ENCODE results near the gene ZNF197. TPM values are rescaled to one million over a fixed set of nuclear protein-coding genes. Genes with fewer than 3 reads are reported as not detected.

Gene ZNF197
- total and polyA plus RNA-seq, 2 of the 8 experiments (the other 6 are each of a cell fraction or from before 2014, with no cell fraction given), result 3.9 to 16.8 TPM

- TF ChIP-seq CHD7 (IDR thresholded peaks at IDR 0.05; ENCODE audit: insufficient replicate concordance, low read length) (no peak), TAF1 (IDR thresholded peaks at IDR 0.05; ENCODE audit: low read depth, low read length) (no peak), SRF (IDR thresholded peaks at IDR 0.05; ENCODE audit: low read depth, low read length) (no peak), RNF2 (IDR thresholded peaks at IDR 0.05; ENCODE audit: borderline replicate concordance, low read depth, low read length, missing control alignments, poor library complexity, severe bottlenecking) (no peak)
Observed at GRCh38 chr3:44601749-44602148, 23.1 kb upstream of the ZNF197 start (continued).
